Liver (tissue), 3 donors: ENCODE measurements around the gene PROCA1.

ENCODE experiments used
- CTCF ChIP-seq: fragments of 150-350 bp; IDR thresholded peaks from 2 replicates; pipeline ENCODE4 v1.5.1; 2017; ENCODE audit warnings: improper control_type of control experiment, low read depth, low read length; ENCODE audit not compliant: missing input control
- FOXA1 ChIP-seq: IDR thresholded peaks from 2 replicates; pipeline ENCODE4 v1.6.1; 2016; ENCODE audit warnings: antibody characterized with exemption
- GABPA ChIP-seq, 2 donors: IDR thresholded peaks in 1 of 2; conservative IDR thresholded peaks in 1 of 2; 2 replicates each; pipeline ENCODE4 v1.6.1; 2016; ENCODE audit warnings: antibody characterized with exemption in 2 of 2, mild to moderate bottlenecking in 1 of 2, moderate library complexity in 1 of 2
- RAD21 ChIP-seq, 2 donors: IDR thresholded peaks; 2 replicates each; pipeline ENCODE4 v1.6.1; 2016; ENCODE audit warnings: antibody characterized with exemption in 2 of 2, mild to moderate bottlenecking in 2 of 2
- REST ChIP-seq: IDR thresholded peaks from 2 replicates; pipeline ENCODE4 v1.6.1; 2016; ENCODE audit warnings: antibody characterized with exemption, mild to moderate bottlenecking
- SP1 ChIP-seq: IDR thresholded peaks from 2 replicates; pipeline ENCODE4 v1.6.1; 2018; ENCODE audit warnings: antibody characterized with exemption, mild to moderate bottlenecking
- TAF1 ChIP-seq: conservative IDR thresholded peaks from 2 replicates; pipeline ENCODE4 v1.6.1; 2016; ENCODE audit warnings: antibody characterized with exemption, mild to moderate bottlenecking
- YY1 ChIP-seq: IDR thresholded peaks from 2 replicates; pipeline ENCODE4 v1.6.1; 2016; ENCODE audit warnings: antibody characterized with exemption, mild to moderate bottlenecking
- donor health status: healthy.
- donor health status: healthy.

GRCh38 chr17:28750178-28751047, 38.7 kb upstream of the PROCA1 start:
- TF ChIP-seq CTCF (peak; percentile 100), SP1 (no peak), RAD21 (IDR thresholded peaks at IDR 0.05) (peak; percentile 94), GABPA (IDR thresholded peaks at IDR 0.05 in 1 of 2, conservative IDR thresholded peaks at IDR 0.05 in 1 of 2) (no peak), REST (peak; percentile 35), FOXA1 (no peak), TAF1 (no peak), YY1 (peak; percentile 58)
